Sciatic nerve (tissue), 2 donors: ENCODE data around the gene DPP10. TPM values are rescaled to one million over a fixed set of nuclear protein-coding genes. Genes with fewer than 3 reads are reported as not detected.
A peak's percentile ranks its signal among the peaks of the same experiment; 100 is the strongest.
"Not testable (repeated sequence)": the region's sequence is repeated elsewhere in the genome, so short reads cannot be mapped to it uniquely, and the experiment has no call there.

Experiments
- ATAC-seq: fragments of 200-7000 bp; cut with Tn5 transposase; one replicate; pipeline ENCODE4 v1.9.1; 2020; ENCODE audit warnings: mild to moderate bottlenecking, moderate library complexity
- DNase-seq: peaks from one replicate; pipeline ENCODE4 v3.0.0-alpha.2; 2020; ENCODE audit warnings: low spot score
- intact Hi-C: fragments of 100-400 bp; cut with DNase I; formaldehyde crosslinking; loops from one replicate; pipeline ENCODE4 v1.14.2; 2022
- total RNA-seq: library from RNA; stranded (reverse); fragmentation: NEBNext Ultra II Directional; extraction: Animal tissue kit (Norgen Biotek cat#: 25700); gene quantifications from one replicate; pipeline ENCODE4 v1.2.1, GENCODE V29; 2021
- donor health status: DM: no; HTN: no; CAD: no.
- donor health status: DM: no; HTN: no; CAD: no.

The DPP10 gene
- total RNA-seq, 1 donor from 2014 or later = 2.2 TPM

DNA sequence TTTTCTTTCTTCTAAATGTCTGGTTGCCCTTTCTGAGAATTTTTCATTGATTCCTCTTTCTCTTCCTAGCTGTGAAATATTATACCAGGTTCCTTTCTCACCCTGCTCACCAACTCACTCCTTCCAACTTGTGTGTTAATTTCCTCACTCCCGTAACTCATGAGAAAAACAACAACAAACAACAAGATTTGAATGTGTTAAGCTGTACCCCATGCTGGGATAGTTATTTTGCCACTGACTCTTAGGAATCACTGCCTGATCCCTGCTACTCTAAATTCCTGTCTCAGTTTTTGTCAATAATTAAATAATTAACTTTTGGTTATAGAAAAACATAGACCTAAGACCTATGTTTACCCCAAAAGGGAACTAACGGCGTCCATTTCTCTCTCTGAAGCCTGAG is 242.7 kb downstream of the DPP10 start:
- intact Hi-C loops = no loop called here
- DNase-seq (no peak), ATAC-seq (no peak)

DNA sequence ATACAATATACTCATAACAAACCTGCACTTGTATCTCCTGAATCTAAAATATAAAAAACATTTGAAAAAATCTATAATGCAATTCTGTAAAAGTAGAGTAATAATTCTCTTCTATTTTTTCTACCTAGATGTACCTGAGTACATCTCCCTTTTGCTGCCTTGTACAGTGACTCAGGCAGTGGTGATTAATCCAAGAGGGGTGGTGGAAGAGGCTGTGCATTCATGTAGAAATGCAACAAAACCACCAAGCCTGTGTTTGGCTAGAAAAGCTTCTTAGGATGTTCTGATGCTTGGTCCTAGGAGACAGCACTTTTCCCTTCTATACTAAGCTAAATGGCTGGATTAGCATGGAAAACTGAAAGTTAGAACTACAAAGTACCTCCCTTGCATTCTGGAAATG is 245.8 kb downstream of the DPP10 start:
- intact Hi-C loops = no loop called here
- no peak for ATAC-seq
- no peak for DNase-seq

DNA sequence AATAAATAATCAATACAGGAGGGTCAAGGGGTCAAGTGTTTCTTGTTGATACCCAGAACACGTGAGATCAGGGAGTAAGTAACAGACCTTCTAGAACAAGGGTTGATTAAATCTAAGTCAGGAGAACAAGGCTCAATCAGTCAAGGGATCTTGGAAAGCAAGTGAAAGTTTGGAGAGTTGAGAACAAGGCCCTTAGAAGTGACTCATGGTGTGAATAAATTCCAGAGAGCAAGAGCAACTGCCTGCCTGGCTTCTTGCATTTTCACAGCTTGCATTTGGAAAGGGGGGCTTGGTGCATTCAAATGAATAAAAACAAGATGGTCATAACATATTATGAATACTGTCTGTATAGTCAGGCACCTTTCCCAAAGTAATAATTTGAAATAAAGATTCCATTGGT is 256.1 kb downstream of the DPP10 start:
- intact Hi-C loops = no loop called here
- DNase-seq = no peak
- ATAC-seq = peak; percentile 44

DNA sequence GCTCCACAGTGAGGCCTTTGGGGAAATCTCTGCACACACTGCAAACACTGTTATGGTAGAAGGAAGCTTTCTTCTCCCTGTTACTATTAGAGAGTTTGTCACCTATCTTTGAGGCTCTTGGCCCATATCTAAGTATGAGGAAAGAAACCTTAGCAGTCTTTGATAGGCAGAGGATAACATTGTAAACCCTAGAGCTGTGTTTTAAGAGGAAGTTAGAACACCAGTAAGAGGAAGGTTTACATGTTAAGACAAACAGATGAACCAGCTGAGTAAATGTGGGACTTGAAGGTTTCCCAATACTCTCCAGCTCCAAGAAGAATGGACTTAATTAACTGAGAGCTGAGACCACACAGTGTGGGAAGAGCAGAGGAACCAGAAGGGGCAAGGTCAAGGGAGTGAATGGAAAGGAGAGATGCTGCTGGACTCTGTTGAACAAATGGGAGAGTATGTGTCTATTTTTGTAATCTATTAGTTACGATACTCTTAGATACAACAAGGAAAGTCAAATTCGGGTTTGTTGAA is 257.0 kb downstream of the DPP10 start:
- intact Hi-C loops = no loop called here
- peak; percentile 95 for ATAC-seq

DNA sequence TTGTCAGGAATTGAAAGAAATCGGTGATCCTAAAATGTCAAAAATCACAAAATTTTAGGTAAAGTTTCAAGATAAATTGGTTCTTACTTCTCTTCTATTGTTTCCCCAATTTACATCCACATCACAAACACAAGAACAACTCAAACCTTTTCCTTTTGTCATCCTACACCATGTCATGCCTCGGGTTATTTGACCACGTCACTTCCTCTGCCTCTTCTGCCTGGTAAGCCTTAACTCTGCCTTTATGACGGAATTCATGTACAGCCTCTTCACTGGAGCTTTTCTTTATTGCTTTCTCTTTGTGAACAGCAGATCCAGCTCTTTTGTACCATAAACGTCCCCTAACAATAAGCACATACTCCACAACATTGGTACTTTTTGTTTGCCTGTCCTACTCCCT is 258.0 kb downstream of the DPP10 start:
- intact Hi-C loops = no loop called here
- DNase-seq (no peak), ATAC-seq (no peak)

More for the DNA sequence above, 257.0 kb downstream of the DPP10 start:
- DNase-seq = no peak

DNA sequence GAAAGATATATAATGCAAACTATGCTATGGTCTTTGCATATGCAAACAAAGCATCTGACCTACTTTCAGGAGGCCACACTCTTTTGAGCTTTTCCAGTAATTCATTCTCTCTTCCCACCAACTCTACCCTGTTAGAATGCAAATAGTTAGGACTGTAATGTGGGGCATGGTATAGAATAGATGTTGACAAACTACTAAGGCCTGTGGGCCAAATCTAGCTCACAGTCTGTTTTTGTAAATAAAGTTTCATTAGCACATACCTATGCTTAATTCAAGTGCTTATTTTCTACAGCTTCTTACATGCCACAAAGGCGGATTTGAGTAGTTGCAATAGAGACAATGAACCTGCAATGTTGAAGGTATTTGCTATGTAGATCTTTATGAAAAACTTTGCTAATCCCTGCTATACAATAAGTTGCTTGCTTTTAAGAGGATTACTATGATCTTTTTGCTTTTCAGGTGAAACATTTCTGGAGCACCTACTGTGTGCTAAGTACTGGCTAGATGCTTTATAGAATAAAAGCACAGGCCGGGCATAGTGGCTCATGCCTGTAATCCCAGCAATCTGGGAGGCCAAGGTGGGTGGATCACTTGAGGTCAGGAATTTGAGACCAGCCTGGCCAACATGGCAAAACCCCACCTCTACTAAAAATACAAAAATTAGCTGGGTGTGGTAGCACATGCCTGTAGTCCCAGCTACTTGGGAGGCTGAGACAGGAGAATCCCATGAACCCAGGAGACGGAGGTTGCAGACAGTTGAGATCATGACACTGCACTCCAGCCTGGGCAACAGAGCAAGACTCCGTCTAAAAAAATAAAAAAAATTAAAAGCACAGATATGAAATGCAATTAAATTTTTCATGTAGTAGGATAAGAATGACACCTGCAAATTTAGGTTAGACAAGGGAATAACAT is 267.8 kb downstream of the DPP10 start:
- intact Hi-C loops = no loop called here
- ATAC-seq (no peak), DNase-seq (no peak)

DNA sequence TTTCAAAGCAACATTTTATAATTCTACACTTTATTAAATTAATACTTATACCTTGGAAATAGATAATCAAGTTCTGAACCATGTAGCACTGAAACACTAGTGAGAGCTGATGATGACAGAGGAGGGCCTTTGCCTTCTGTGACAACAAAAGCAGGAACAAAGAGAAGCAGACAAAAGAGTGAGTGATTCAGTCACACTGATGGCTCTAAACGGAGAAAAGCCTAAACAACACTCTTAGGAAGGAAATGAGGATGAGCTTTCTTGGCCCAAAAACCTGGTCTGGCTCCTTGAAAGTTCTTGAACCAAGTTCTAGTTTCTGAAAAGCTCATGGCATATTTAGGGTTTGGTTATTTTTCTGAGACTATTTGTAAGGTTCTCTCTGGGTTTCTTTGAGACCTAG is 271.9 kb downstream of the DPP10 start:
- no peak for DNase-seq
- ATAC-seq = no peak
- intact Hi-C loops = no loop called here

DNA sequence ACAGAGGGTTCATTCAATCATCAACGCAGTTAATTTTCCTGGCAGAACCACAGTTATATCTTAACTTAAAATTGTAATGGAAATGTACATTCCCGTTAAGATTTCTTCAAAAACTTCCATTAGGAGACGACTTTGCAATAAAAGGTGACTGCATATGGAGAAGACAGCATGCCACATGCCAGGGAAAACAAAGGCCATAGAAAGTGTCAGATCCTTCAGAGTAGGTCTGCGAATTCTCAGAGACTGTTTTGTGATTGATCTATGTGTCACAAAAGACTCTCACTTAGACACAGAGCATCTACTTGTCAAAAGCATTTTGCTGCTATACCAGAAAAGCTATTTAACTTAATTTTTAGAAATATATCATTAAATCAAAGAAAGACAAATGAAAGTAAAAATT is 274.6 kb downstream of the DPP10 start:
- intact Hi-C loops = no loop called here
- DNase-seq (no peak), ATAC-seq (no peak)

DNA sequence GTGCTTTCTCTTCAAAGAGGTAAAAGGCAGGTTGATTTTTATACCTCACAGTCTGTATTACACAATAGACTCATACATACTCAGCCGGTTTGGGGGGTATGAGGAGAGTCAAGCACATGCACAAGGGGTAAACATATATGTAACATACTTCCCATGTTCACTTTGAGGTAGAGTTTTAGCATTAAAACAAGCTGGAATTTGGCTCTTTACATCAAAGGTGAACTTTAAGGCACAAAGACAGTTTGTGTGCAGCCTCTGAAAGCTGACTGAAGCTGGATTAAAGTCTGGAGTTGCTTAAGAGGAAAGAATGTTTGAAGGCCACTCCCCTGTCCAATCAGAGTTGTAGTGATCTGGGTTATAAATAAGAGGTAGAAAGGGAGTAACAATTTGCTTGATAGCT is 282.0 kb downstream of the DPP10 start:
- intact Hi-C loops = no loop called here
- ATAC-seq (no peak), DNase-seq (no peak)

DNA sequence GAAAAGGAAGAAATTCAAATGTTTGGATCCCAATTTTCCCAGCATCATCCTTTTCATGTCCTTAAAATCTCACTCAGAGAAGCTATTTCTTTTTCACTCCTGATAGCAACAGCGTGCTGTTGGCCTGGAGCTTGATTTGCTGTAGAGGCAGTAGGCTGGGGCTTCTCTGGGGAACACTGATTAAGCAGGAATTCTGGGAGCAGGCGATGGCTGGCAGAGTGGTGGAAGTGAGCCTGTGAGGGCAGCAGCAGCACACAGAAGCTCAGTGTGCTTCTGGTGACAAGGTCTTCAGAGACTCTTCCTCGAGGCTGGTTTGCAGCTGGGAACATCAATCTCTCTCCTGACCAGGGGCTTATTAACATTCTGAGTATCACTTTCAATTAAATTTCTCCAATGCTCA is 284.6 kb downstream of the DPP10 start:
- peak; percentile 63 for ATAC-seq
- no peak for DNase-seq
- intact Hi-C loops = no loop called here

DNA sequence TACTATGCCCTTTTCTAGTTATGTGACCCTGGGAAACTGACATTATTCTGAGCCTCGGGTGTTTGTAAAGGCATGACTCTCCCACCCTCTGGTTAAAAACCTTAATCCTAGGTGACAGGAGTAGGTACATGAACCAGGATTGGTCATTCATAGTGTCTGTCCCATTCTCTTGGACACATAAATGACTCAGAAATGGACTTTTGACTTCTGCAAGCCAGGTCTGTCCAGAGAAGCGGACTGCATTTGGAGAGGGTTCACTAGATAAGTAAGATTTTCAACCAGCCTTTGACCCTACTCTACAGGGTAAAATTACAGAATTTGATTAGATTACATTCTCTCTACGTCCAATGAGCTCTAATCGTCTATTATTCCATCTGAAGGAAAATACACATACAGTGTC is 285.9 kb downstream of the DPP10 start:
- DNase-seq = no peak
- no peak for ATAC-seq
- intact Hi-C loops = no loop called here

DNA sequence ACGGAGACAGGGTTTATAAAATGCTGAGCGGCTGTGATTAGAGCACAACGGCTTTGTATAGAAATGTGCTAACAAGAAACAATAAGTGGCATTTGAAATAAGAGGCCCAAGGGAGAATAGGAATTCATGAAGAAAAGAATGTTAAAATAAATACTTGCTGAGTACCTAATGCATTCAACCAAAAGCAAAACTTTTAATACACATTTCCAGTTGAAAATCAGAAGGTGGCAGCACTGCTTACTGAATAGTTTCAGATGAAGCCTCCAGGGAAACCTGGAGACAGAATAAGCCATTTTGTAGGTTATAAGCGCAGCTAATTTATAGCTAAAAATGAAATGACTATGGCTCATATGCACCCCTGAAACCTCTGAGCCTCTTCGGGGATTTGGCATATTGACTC is 286.6 kb downstream of the DPP10 start:
- DNase-seq = no peak
- intact Hi-C loops = no loop called here
- peak; percentile 72 for ATAC-seq

DNA sequence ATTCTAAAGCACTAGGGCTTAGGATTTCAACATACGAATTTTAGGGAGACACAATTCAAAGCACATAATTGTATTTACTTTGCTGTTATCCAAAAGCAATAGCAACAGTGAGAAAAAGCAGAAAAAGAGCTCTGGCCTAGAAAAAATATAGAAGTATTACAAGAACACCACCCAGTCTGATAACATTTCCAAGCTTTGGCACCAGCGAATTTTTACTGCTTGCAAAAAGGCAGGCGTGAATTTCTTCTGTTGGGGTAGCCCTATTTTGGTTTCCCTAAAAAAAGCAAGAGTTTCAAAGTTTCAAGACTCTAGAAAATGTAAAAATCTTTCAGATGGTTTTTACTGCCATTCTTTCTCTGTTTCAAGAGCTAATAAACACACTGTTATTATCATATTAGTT is 292.7 kb downstream of the DPP10 start:
- no peak for ATAC-seq
- DNase-seq = no peak
- intact Hi-C loops = no loop called here

DNA sequence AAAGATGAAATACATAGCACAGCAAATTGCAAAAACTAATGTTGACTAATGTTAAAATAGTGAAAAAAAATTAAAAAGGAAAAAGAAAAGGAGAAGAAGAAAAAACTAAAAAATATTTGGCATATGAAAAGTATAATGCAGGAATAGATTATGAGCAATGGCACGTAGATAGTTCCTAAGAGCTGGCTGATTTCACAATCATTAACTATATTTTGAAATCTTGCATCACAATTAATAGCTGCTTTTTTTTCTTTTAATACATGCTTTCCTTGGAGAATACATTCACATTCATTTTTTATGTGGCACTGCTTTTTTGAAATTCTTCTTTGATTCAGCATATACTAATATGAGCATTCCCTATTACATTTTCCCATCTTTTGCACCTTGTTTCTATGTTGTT is 299.8 kb downstream of the DPP10 start:
- DNase-seq (no peak), ATAC-seq (no peak)
- intact Hi-C loops = no loop called here

DNA sequence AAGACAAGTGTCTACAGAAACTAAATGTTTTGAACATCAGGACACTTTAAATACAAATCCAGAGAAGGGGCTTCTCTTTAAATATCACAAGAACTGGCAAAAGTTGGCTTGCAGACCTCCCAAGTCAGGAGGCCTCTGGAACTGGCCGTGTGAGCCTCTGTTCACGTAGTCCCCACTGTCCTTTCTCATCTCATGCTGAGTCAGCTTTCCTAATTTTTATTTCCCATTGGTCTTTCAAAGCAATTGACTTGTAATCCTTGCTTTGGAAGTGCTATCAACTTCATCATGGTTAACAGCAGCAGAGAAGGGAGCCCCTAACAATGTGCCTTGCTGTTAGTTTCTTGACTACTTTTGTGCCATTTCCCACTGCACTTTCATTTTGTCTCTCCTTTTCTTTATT is 303.3 kb downstream of the DPP10 start:
- intact Hi-C loops = no loop called here
- no peak for DNase-seq
- ATAC-seq = no peak

DNA sequence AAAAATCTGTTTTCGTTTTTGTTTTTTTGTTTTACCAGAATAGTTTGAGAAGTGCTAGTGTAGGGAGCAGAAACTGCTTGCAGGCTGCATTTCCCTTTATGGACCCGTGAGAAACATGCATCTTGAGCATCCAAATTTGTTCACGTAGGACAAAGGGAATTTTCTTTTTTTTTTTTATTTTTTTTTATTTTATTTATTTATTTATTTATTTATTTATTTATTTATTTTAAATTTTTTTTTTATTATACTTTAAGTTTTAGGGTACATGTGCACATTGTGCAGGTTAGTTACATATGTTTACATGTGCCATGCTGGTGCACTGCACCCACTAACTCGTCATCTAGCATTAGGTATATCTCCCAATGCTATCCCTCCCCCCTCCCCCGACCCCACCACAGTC is 305.7 kb downstream of the DPP10 start:
- intact Hi-C loops, ATAC-seq, DNase-seq: not testable (repeated sequence)

DNA sequence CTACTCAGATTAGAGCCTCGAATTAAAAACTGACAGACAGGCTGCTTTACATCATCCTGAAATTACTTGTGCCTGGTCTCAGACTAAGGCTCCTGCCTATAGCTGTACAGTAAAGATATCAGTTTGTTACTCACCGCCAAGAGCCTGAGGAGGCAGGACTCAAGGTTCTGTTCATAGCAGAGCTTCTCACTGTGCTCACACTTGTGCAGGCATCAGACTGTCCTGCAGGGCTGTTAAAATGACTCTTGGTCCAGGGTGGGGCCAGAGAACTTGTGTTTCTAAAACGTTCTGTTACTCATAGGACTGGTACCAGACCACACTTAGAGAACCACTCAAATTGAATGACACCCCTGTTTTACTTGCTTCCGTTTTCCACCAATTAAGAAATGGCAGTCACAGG is 310.0 kb downstream of the DPP10 start:
- ATAC-seq (no peak), DNase-seq (no peak)
- intact Hi-C loops = no loop called here

DNA sequence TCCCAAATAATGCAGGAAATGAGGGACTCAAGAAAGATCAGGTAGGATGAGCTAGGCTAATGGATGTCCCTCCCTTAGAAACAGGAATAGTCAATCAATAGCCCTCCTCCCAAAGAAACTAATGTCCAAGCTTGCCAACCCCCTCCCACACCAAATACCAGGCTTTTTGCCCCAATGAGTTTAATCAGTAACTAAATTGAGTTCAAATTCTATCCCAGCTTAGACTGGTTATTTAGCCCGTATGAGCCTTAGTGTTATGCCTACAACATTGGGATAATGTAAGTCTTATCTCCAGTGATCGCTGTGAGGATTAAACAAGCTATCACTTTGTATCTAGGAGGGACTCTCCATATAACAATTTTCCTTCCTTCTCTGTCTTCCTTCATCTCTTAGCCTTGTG is 310.7 kb downstream of the DPP10 start:
- intact Hi-C loops = no loop called here
- DNase-seq (no peak), ATAC-seq (no peak)

DNA sequence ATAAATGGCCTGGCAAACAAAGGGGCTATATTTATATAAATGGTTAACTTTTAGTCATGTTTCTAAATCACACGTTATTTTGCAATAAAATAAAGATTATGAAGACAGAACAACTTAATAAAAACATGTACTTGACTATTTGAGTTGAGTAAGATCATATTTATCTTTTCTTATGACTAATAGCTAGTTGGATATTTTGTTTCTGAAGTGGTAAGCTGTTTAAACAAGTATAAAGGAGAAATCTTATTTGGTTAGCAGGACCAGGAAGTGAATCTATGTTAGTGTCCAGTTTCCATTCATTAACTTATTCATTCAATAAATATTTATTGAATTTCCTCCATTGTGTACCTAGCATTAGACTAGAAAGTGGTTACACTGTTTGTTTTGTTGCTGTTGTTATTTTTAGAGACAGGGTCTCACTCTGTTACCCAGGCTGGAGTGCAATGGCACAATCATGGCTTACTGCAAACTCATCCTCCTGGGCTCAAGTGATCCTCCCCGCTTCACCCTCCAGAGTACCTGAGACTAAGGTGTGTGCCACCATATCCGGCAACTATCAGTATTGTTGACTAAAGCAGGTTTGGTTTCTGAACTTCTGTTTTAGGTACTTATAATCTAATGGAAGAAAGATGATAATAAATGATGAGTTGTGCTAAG is 312.6 kb downstream of the DPP10 start:
- ATAC-seq (no peak), DNase-seq (no peak)
- intact Hi-C loops = no loop called here

DNA sequence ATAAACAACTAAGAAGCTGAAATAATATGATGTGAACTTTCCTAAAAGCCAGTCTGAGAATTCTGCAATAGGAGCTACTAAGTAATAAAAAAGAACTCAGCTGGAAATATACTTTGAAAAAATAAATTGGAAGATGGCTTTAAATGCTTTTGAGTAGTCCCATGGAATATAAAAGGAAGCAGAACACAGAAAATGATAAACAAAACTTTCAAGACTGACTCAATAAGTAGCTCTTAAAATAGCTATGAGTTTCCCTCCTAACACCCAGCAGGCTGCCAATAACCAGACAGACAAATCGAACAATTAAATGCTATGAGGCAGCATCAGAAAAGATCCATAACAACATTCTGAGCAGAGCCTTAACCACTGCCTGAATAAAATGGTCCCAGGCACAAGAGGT is 319.9 kb downstream of the DPP10 start:
- intact Hi-C loops = no loop called here
- ATAC-seq = peak; percentile 9
- DNase-seq = no peak
